Caco-2 (cell line): ENCODE results near the gene NOTUM. TPM values are rescaled to one million over a fixed set of nuclear protein-coding genes. Genes with fewer than 3 reads are reported as not detected.

Experiments
- BruUV-seq: library from RNA; stranded (reverse); fragments of 400-500 nt; replicated peaks from 2 replicates; lab custom pipeline; 2021; lab: Mats Ljungman, UMichigan
- CTCF ChIA-PET: fragments of 300-600 bp; sonication (Branson Sonifier 250); formaldehyde crosslinking; loops from one replicate; lab custom pipeline; 2022; ENCODE audit warnings: antibody characterized with exemption; lab: Charles Lee
- POLR2A ChIA-PET: fragments of 300-600 bp; sonication (Branson Sonifier 250); formaldehyde crosslinking; loops from one replicate; lab custom pipeline; 2022; ENCODE audit warnings: antibody characterized with exemption; lab: Charles Lee
- DNase-seq, 2 experiments: peaks; one replicate each; pipeline versions ENCODE4 v3.0.0 to v3.0.0-alpha.2; 2020 to 2022
- H3K27me3 ChIP-seq: replicated peaks from 2 replicates; pipeline ENCODE4 v1.6.0; 2011; ENCODE audit warnings: low read length; ENCODE audit not compliant: control insufficient read depth, insufficient read depth
- H3K36me3 ChIP-seq: 2 replicates; pipeline ENCODE4 v1.5.1; 2011; ENCODE audit warnings: low read length; ENCODE audit not compliant: control insufficient read depth, insufficient read depth
- H3K4me1 ChIP-seq: fragments of 250-450 bp; sonication (Bioruptor Pico); 2 replicates; pipeline ENCODE4 v1.5.1; 2020; ENCODE audit warnings: mild to moderate bottlenecking
- H3K4me3 ChIP-seq: 2 replicates; pipeline ENCODE4 v1.5.1; 2011; ENCODE audit warnings: low read depth, mild to moderate bottlenecking, control low read depth, low read length
- H3K9me3 ChIP-seq: fragments of 250-450 bp; sonication (Bioruptor Pico); 2 replicates; pipeline ENCODE4 v1.5.1; 2020; ENCODE audit warnings: mild to moderate bottlenecking, moderate library complexity
- H3K27ac Mint-ChIP-seq: one replicate; pipeline ENCODE4 v1.8.0; 2022; ENCODE audit warnings: mixed read lengths; ENCODE audit not compliant: unreplicated experiment
- H3K27me3 Mint-ChIP-seq: one replicate; pipeline ENCODE4 v1.8.0; 2022; ENCODE audit warnings: mixed read lengths; ENCODE audit not compliant: insufficient read depth, unreplicated experiment
- H3K36me3 Mint-ChIP-seq: one replicate; pipeline ENCODE4 v1.8.0; 2022; ENCODE audit warnings: mild to moderate bottlenecking, mixed read lengths; ENCODE audit not compliant: insufficient read depth, unreplicated experiment
- H3K4me1 Mint-ChIP-seq: one replicate; pipeline ENCODE4 v1.8.0; 2022; ENCODE audit warnings: low read depth, mixed read lengths; ENCODE audit not compliant: unreplicated experiment
- H3K4me3 Mint-ChIP-seq: one replicate; pipeline ENCODE4 v1.8.0; 2022; ENCODE audit warnings: mild to moderate bottlenecking, moderate library complexity, mixed read lengths; ENCODE audit not compliant: unreplicated experiment
- H3K9me3 Mint-ChIP-seq: one replicate; pipeline ENCODE4 v1.8.0; 2022; ENCODE audit warnings: mixed read lengths; ENCODE audit not compliant: unreplicated experiment
- intact Hi-C: fragments of 100-400 bp; cut with micrococcal nuclease; formaldehyde crosslinking; loops from one replicate; pipeline ENCODE4 v1.10.0; 2022; ENCODE audit not compliant: unreplicated experiment
- total RNA-seq: library from RNA; stranded (reverse); gene quantifications from 2 replicates; pipeline ENCODE4 v1.2.3, GENCODE V29; 2022
- TF ChIP-seq, protein P1 (sequence below), 2 experiments: fragments of 200-600 bp in 1 of 2; IDR thresholded peaks; 1 replicate in 1 of 2; 2 replicates in 1 of 2; pipeline versions ENCODE4 v1.5.1 to v1.8.0; 2011 to 2022; ENCODE audit warnings: antibody characterized with exemption in 1 of 2, control low read depth in 1 of 2, inconsistent platforms in 1 of 2, low read depth in 1 of 2, low read length in 1 of 2, mild to moderate bottlenecking in 1 of 2, moderate library complexity in 1 of 2; ENCODE audit not compliant: insufficient read depth in 1 of 2, severe bottlenecking in 1 of 2, unreplicated experiment in 1 of 2

The NOTUM gene
- total RNA-seq, 1 experiment from 2014 or later = 11.1 TPM

DNA sequence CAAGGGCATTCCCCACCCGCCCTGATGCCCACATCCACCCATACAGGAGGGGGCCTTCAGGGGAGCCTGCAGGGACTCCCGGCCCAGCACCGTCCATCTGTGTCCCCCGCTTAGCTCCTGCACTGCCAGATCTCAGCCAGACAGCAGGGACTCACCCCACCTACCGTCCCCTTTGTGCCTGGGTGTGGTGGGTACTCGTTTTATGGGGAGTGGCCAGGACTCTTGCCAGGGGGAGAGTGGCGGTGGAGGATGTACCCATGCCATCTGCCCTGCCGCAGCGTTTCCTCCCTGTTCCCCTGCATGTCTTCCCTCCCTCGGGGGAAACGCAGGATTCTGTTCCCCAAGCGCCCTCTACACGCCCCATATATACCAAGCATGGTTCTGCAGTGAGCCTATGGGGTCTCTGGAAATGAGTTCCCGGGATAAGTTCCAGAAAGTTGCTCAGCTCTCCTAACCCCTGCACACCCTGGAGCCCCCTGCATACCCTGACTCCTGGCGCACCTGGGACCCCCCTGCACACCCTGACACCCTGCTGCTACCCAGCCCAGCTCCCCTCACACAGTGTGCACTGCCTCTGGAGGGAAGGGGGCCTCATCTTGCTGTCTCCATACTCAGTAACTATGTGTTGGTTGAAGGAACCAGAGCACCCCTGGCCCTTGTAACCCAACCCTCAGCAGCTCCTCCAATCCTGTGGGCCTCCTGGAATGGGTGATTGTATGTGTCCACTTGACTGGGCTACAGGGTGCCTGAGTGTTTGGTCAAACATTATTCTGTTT is 29.2 kb downstream of the NOTUM start:
- intact Hi-C loops = no loop called here
- DNase-seq = no peak
- H3K27ac Mint-ChIP-seq = peak overlapping the region; percentile 33
- CTCF ChIA-PET = no interaction called here
- no peaks in the 10 kb centered on the region for H3K27me3 ChIP-seq
- H3K9me3 ChIP-seq = no peaks in the 10 kb centered on the region
- H3K27me3 Mint-ChIP-seq = no peaks in the 10 kb centered on the region
- no TSS peak for BruUV-seq
- no peaks in the 10 kb centered on the region; the same call in 1 of the 2 replicates for H3K4me1 ChIP-seq
- POLR2A ChIA-PET = no interaction called here
- peaks cover 7% of the 10 kb centered on the region for H3K4me1 Mint-ChIP-seq
- H3K36me3 Mint-ChIP-seq = peaks cover 48% of the 10 kb centered on the region
- TF ChIP-seq, protein P1, sequence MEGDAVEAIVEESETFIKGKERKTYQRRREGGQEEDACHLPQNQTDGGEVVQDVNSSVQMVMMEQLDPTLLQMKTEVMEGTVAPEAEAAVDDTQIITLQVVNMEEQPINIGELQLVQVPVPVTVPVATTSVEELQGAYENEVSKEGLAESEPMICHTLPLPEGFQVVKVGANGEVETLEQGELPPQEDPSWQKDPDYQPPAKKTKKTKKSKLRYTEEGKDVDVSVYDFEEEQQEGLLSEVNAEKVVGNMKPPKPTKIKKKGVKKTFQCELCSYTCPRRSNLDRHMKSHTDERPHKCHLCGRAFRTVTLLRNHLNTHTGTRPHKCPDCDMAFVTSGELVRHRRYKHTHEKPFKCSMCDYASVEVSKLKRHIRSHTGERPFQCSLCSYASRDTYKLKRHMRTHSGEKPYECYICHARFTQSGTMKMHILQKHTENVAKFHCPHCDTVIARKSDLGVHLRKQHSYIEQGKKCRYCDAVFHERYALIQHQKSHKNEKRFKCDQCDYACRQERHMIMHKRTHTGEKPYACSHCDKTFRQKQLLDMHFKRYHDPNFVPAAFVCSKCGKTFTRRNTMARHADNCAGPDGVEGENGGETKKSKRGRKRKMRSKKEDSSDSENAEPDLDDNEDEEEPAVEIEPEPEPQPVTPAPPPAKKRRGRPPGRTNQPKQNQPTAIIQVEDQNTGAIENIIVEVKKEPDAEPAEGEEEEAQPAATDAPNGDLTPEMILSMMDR (IDR thresholded peaks at IDR 0.05; ENCODE audit: insufficient read depth in 1 of 2, low read depth in 1 of 2, low read length in 1 of 2, severe bottlenecking in 1 of 2, unreplicated experiment in 1 of 2) = no peak
- H3K9me3 Mint-ChIP-seq = no peaks in the 10 kb centered on the region
- H3K4me3 Mint-ChIP-seq = peak overlapping the region; percentile 31
- H3K36me3 ChIP-seq = peaks cover 3% of the 10 kb centered on the region; the same call in 1 of the 2 replicates
- H3K4me3 ChIP-seq = no peak overlapping the region

DNA sequence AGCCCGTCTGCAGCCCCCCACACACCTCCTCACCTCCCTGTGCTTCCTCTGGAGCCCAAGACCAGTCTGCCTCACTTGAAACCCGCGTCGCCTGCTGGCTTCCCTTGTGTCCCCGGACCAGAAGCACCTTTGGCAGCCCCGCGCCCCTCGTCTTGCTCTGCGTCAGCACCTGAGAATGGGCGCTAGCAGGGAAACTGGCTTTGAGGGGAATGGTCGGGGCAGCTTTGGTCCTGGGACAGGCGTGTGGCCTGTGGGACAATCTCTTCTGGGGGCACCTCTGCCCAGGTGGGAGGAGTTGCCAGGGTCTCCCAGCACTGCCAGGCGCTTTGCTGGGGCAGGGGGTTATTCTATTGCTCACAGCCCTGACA is 29.8 kb downstream of the NOTUM start:
- Mint-ChIP-seq H3K4me3 (no peak overlapping the region), H3K27ac (peak overlapping the region; percentile 33), H3K4me1 (peaks cover 11% of the 10 kb centered on the region), H3K9me3 (no peaks in the 10 kb centered on the region), H3K27me3 (no peaks in the 10 kb centered on the region), H3K36me3 (peaks cover 48% of the 10 kb centered on the region)
- no peak for DNase-seq
- no TSS peak for BruUV-seq
- POLR2A ChIA-PET = no interaction called here
- intact Hi-C loops = no loop called here
- no peaks in the 10 kb centered on the region for H3K27me3 ChIP-seq
- H3K4me1 ChIP-seq = peaks cover 2% of the 10 kb centered on the region
- H3K4me3 ChIP-seq = no peak overlapping the region
- peaks cover 3% of the 10 kb centered on the region; the same call in 1 of the 2 replicates for H3K36me3 ChIP-seq
- TF ChIP-seq, protein P1 (IDR thresholded peaks at IDR 0.05; ENCODE audit: insufficient read depth in 1 of 2, low read depth in 1 of 2, low read length in 1 of 2, severe bottlenecking in 1 of 2, unreplicated experiment in 1 of 2) = no peak
- CTCF ChIA-PET = interaction anchor here (0.6 kb wide), 2 partner anchors 28 to 199 kb away, joined by 3 to 5 read pairs; no protein-coding TSS in a partner anchor
- no peaks in the 10 kb centered on the region for H3K9me3 ChIP-seq

DNA sequence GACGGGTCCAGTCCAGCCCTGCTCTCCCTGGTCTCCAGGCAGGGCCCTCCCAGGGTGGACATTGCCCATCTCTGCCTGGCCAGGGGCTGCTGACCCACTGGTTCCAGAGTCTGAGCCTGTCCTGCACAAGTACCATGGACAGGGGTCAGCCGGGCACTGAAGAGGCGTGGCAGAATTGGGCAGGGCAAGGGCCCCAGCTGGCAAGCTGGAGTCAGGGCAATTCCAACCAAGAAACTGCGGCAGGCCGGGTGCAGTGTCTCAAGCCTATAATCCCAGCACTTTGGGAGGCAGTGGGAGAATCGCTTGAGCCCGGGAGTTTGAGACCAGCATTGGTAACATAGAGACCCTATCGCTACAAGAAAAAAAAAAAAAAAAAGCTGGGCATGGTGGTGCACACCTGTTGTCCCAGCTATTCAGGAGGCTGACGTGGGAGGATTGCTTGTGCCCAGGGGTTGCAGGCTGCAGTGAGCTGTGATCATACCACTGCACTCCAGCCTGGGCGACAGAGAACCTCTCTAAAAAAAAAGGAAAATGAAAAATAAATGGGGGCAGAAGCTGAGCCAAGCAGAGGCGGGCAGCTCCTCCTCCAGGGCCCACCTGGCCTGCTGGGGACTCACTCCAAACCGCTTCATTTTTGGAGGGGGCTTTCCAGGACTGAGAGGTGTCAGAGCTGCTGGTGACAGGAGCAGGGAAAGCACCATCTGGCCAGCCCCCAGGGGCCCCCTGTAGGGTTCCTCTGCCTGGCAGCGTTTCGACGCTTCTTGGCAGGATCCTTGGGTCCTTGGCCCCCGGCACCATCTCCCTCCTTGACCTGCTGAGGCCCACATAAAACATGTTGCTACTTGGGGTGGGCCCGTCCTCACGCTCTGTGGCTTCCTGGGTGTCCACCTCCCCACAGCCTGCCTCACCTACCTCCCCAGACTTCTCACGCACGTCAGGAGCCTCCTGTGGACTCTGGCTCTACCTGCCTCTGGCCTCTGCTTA is 30.6 kb downstream of the NOTUM start:
- H3K4me3 Mint-ChIP-seq = no peak overlapping the region
- ChIA-PET CTCF (interaction anchor here (0.6 kb wide), 3 partner anchors 29 to 200 kb away, joined by 3 to 5 read pairs (median 3); partner anchors contain the start of gene CENPX), POLR2A (interaction anchor here (0.5 to 0.6 kb wide), 2 partner anchors 38 to 360 kb away, joined by 4 read pairs; no protein-coding TSS in a partner anchor)
- TF ChIP-seq, protein P1 (IDR thresholded peaks at IDR 0.05; ENCODE audit: insufficient read depth in 1 of 2, low read depth in 1 of 2, low read length in 1 of 2, severe bottlenecking in 1 of 2, unreplicated experiment in 1 of 2) = no peak
- intact Hi-C loops = no loop called here
- no peaks in the 10 kb centered on the region for H3K9me3 ChIP-seq
- peaks cover 17% of the 10 kb centered on the region for H3K4me1 Mint-ChIP-seq
- H3K4me1 ChIP-seq = peaks cover 7% of the 10 kb centered on the region
- no peaks in the 10 kb centered on the region for H3K27me3 ChIP-seq
- H3K36me3 Mint-ChIP-seq = peaks cover 44% of the 10 kb centered on the region
- H3K27ac Mint-ChIP-seq = peak overlapping the region; percentile 33
- H3K36me3 ChIP-seq = peaks cover 3% of the 10 kb centered on the region; the same call in 1 of the 2 replicates
- TSS peak; percentile 11 for BruUV-seq
- DNase-seq = no peak
- H3K9me3 Mint-ChIP-seq = no peaks in the 10 kb centered on the region
- no peak overlapping the region for H3K4me3 ChIP-seq
- no peaks in the 10 kb centered on the region for H3K27me3 Mint-ChIP-seq
